Measurements from ENCODE around the gene IL23R. TPM values are rescaled to one million over a fixed set of nuclear protein-coding genes. Genes with fewer than 3 reads are reported as not detected.

IL23R gene
- total and polyA plus RNA-seq, 2 donors (not counting 3 experiments of a cell fraction or from before 2014, with no cell fraction given): not detected

- ChIA-PET POLR2A (no interaction called here), CTCF (interaction anchor here (1.3 to 3.3 kb wide), 2 partner anchors 65 to 150 kb away, joined by 3 to 15 read pairs; no protein-coding TSS in a partner anchor)
- Histone ChIP-seq H3K9me1 (replicated peaks; ENCODE audit: control insufficient read depth, extremely low read depth, insufficient read depth, low read length) (no peaks in the 10 kb centered on the region), H3K9ac (replicated peaks; ENCODE audit: extremely low read depth, insufficient read depth, low read length) (no peak overlapping the region), H3K4me3 (replicated peaks in 1 of 3; ENCODE audit: insufficient read depth in 1 of 3, low read depth in 1 of 3, low read length in 3 of 3) (no peak overlapping the region), H3K9me3 (replicated peaks; ENCODE audit: control insufficient read depth, insufficient read depth, low read length) (no peaks in the 10 kb centered on the region), H3K4me2 (ENCODE audit: insufficient read depth, low read length) (no peak overlapping the region), H3K4me1 (ENCODE audit: control insufficient read depth, extremely low read depth, insufficient read depth, low read length) (no peaks in the 10 kb centered on the region), H2AFZ (ENCODE audit: low read depth, low read length) (no peak overlapping the region), H4K20me1 (replicated peaks; ENCODE audit: control insufficient read depth, extremely low read depth, insufficient read depth, low read length) (no peaks in the 10 kb centered on the region), H3K27me3 (ENCODE audit: control insufficient read depth in 2 of 2, insufficient read depth in 2 of 2, low read length in 2 of 2) (peaks cover 0 to 2% of the 10 kb centered on the region in 2 experiments), H3K36me3 (ENCODE audit: control insufficient read depth in 2 of 2, extremely low read depth in 1 of 2, insufficient read depth in 2 of 2, low read length in 2 of 2) (no peaks in the 10 kb centered on the region), H3K27ac (ENCODE audit: insufficient read depth, low read depth, low read length) (no peak overlapping the region), H3K79me2 (ENCODE audit: control insufficient read depth, insufficient read depth, low read length) (no peaks in the 10 kb centered on the region)
- TF ChIP-seq POLR2A (IDR thresholded peaks at IDR 0.05; ENCODE audit: low read depth, low read length): no peak
- TF ChIP-seq MYC (IDR thresholded peaks at IDR 0.05; ENCODE audit: low read depth, low read length): no peak
- no peak for TF ChIP-seq EZH2 (IDR thresholded peaks at IDR 0.05; ENCODE audit: borderline replicate concordance, low read depth, low read length, severe bottlenecking)
- TF ChIP-seq MAX (IDR thresholded peaks at IDR 0.05; ENCODE audit: insufficient read depth, insufficient read length): no peak
- TF ChIP-seq POLR2AphosphoS5 (IDR thresholded peaks at IDR 0.05; ENCODE audit: insufficient read depth, low read depth, low read length): no peak
- TF ChIP-seq CTCF (IDR thresholded peaks at IDR 0.05; ENCODE audit: extremely low read depth in 1 of 2, insufficient read depth in 1 of 2, low read depth in 1 of 2, low read length in 2 of 2): no peak
- no peak for TF ChIP-seq FOS (IDR thresholded peaks at IDR 0.05; ENCODE audit: borderline replicate concordance, insufficient read depth, low read length)
- TF ChIP-seq JUN (IDR thresholded peaks at IDR 0.05; ENCODE audit: borderline replicate concordance, insufficient read depth, insufficient read length, low read depth): no peak
- TF ChIP-seq GATA2 (IDR thresholded peaks at IDR 0.05; ENCODE audit: insufficient read depth, insufficient read length, low read depth, low read length): no peak
- intact Hi-C loops (cut with micrococcal nuclease) (loop anchor here (5.0 to 10.0 kb wide), 2 partner anchors 66 to 691 kb away; no protein-coding TSS in a partner anchor), dilution Hi-C loops (cut with MboI; ENCODE audit: extremely low pct_ligation_motif_present, low sequenced_read_pairs) (no loop called here)
- no peak for DNase-seq (ENCODE audit: low read depth, low spot score)
- no TSS peak for BruUV-seq (replicated peaks)
- FAIRE-seq: no peak
Observed at GRCh38 chr1:67146101-67146500, 20.2 kb upstream of the IL23R start.
